DMS153 (cell line): ENCODE results near the gene PHC2.

Experiments
- DNase-seq: peaks from one replicate; lab custom pipeline; 2025; lab: John Stamatoyannopoulos, UW

The PHC2 gene

DNA sequence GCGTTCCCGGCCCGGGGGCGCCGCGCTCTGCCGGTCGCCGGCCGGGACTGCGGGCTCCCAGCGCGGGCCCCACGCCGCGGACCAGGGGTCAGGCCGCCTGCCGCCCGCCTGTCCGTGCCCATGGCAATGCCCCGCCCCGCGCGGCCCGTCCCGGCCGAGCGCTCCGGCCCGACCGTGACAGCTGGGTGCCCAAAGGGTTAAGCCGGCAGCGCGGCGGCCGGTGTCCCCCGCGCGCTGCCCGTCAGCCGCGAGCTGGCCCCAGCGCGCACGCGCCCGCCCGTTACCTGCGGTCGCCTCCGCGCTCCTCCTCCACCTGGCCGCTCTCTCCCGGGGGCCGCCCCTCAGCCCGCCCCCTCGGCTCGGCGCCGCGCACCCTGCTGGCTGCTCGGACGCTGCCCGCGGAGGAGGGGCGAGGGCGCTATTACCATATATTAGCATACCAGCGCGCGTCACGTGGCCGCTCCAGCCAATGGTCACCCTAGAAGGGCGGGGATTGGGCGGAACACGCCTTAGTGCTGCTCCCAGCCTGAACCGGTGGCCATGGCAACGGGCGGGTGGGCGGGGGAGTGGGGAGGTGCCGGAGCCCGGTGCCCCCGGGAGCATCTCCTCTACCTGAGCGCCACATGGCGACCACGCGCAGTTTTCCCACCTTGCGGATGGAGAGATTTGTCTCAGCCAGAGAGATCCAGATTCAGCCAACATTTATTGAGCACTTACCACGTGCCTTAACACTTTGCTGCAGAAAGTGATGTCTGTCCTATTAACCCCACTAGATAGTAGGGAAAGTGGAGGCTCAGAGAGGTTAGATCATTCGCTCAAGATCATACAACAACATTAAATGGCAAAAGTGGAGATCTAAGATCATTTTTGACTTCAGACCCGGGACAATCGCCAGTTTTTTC lies at the start of gene PHC2:
Gene PHC2 (minus strand): TSS at position 404 of the 902 bp plus-strand sequence. CDS start 55,556 bp downstream, outside the sequence.
- peak; percentile 97 for DNase-seq

GRCh38 chr1:33477451-33477850 lies 46.6 kb upstream of the PHC2 start:
- DNase-seq = no peak

DNA sequence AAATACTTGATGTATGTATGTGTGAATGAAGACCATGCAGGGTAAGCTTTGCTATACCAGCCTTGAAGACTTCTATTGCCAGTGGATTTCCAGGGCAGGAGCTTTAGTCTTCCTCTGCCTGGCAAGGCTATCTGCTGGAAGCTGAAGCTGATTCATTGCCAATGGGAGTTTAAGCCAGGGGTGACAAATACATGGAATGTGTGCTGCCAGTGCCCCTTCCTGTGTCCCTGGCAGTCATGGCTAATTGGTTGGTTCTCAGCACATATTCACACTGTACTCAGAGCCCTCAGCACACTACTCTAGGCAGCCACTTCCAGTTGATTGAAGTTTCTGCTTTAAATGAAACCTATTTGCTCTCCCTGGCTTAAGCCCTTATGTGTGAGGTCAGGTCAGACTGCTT lies 43.0 kb upstream of the PHC2 start:
- DNase-seq = no peak

DNA sequence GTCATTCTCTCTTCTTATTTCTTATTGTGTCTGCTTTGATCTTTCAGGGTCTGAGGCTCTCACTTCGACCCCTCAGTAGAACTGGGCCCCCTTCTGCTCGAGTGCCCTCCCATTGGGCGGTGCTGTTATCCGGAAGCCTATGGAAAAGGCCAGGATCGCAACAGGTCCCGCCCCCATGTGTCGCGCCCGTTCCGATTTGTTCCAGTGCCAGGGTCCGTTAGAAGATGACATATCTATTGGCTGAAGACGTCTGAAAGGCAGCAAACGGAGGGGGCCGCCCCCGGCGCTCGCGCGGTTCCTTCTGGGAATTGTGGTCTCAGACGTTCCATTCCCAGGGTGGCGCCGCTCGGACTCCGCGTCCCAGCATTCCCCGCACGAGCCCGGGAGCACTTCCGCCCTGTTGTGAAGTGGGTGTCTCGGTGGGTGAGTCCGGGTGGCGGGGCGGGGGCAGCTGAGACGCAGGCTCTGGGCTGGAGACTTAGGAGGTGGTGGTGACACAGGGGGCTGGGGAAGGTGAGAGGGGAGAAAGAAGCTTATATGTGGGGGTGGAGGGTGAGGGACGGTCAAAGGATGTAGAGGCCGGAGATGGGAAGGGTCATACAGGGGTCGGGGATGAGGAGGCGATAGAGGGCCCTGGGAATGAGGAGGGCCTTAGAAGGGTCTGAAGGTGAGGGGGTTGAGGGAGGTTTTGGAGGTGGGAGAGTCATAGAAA lies 41.5 kb upstream of the PHC2 start, which contains the start of gene ZSCAN20:
Gene ZSCAN20 (plus strand): TSS at position 377 of the 712 bp plus-strand sequence. CDS start 6,644 bp downstream, outside the sequence.
- peak; percentile 100 for DNase-seq

GRCh38 chr1:33471416-33471815 lies 40.5 kb upstream of the PHC2 start:
- no peak for DNase-seq

DNA sequence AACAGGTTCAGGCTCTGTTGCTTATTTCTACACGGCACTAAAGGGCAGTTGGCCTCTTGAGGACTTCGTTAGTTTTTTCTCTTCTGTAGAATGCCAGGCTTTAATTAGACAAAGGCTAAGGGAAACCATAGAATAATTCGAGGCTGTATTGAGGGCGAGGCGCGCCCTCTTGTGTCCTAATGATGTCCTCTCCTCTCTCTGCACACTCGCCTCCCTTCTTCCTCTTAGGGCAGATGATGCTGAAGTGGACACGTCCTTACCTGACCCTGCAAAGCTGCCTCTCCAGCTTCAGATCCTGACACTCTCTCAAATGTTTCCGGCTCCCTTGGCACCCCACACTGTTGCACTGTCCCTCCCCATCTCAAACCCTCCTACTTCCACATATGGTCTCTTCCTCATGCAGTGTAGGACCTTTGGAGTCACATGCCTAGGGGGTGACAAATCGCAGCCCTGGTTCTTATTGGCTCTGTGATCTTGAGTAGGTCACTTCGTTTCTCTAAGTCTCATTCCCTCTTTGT lies 39.7 kb upstream of the PHC2 start:
- peak; percentile 97 for DNase-seq

DNA sequence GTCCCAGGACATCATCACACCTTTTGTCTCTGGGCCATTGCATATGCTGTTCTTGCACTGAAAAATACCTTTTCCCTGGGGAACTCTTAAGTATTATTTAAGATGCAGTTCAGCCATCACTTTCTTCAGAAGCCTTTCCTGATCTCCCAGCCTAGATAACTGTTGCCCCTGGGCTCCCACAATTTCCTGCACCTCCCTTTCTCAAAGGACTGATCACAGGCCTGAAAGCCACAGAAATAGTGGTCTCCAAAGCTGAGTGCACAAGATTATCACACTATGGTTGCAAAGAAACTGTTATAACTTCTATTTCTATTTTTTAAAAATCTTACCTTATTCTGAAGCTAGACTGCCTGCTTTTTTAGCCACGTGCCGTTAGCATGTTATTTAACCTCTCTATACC lies 38.8 kb upstream of the PHC2 start:
- no peak for DNase-seq

DNA sequence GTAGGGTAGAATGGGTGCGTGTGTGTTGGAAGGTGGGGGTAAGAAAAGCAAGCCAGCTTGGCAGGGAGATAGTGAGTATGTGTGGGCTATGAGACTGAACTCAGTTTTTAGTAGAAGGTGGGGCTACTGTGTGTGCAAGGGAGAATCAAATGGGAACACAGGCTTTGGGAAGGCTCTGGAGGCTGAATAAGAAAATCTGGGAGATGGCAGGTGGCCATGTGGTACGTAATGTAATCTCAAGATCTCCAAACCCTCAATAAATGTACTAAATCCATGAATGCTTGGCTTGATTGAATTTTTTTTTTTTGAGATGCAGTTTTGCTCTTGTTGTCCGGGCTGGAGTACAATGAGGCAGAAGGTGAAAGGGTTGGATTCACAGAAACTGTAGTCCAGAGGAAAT lies 38.1 kb upstream of the PHC2 start:
- no peak for DNase-seq

DNA sequence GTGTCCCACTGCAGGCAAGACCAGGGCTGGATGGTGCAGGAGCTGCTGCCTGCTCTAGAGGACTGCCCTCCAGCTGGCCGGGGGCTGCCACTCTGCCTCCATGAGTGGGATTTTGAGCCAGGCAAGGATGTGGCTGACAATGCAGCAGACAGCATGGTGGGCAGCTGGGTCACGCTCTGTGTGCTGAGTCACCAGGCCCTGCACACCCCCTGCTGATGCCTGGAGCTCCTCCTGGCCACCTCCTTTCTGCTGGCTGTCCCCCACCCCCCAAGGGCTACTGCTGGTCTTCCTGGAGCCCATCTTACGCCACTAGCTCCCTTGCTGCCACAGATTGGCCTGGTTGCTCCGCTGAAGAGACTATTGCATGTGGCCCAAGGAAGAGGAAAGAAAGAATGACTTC lies 37.6 kb upstream of the PHC2 start:
- no peak for DNase-seq

GRCh38 chr1:33468011-33468410 lies 37.1 kb upstream of the PHC2 start:
- DNase-seq = no peak

- no peak for DNase-seq
Observed at GRCh38 chr1:33466159-33466558, 35.3 kb upstream of the PHC2 start.

DNA sequence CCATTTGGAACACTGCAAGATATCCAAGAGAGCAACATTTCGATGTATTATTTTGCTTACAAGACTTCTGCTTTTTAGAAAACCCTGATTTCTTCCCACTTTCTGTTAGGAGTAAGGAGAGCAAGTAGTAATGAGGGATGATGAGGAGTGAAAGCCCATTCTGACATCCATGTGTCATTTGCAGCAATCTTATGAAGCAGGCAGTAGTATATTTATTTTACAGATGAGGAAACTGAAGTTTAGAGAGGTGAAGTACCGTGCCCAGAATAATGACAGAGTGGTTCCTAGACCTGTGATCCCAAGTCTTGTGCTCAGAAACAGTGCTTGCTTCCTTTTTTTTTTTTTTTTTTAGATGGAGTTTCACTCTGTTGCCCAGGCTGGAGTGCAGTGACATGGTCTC lies 34.4 kb upstream of the PHC2 start:
- no peak for DNase-seq

GRCh38 chr1:33464552-33464951 lies 33.7 kb upstream of the PHC2 start:
- no peak for DNase-seq

DNA sequence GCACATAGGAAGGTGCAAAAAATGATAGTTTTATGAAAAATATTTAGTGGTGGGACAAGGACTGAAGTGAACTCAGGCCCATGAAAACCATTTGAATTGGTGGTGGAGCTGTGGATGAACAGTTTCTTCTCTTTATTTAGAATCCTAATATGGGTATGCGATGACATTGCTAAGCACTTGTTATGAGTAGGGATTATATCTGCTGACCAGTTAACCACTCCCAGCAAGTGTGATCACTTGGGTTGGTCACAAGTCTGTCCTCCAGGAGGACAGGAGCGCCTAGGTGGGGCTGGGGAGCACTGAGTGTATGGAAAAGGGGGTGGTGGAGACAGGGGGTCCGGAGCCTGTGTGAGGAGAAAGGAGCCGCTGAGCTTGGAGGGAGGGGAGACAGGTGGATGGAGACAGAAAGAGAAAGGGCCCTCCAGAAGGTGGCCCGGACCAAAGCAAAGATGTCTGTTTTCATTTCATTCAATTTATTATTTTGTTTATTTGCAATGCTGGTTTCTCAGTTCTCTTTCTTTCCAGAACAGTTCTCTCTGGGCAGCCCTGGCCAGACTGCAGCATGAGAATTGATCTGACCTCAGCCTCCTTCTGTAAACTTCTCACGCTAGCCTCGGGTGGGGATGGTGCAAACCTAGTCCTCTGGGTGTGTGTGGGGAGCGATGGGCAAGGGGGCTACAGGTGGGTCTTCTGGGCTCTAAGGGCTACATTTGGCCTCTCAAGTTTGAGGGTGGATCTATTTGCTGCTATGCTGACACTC lies 31.7 kb upstream of the PHC2 start:
- DNase-seq = no peak

GRCh38 chr1:33460947-33461629 lies 30.2 kb upstream of the PHC2 start:
- no peak for DNase-seq

GRCh38 chr1:33460144-33460543 lies 29.2 kb upstream of the PHC2 start:
- DNase-seq = peak; percentile 17

- DNase-seq = no peak
Observed at GRCh38 chr1:33459691-33460090, 28.8 kb upstream of the PHC2 start.

GRCh38 chr1:33456502-33456886 lies 25.6 kb upstream of the PHC2 start:
- DNase-seq = no peak

DNA sequence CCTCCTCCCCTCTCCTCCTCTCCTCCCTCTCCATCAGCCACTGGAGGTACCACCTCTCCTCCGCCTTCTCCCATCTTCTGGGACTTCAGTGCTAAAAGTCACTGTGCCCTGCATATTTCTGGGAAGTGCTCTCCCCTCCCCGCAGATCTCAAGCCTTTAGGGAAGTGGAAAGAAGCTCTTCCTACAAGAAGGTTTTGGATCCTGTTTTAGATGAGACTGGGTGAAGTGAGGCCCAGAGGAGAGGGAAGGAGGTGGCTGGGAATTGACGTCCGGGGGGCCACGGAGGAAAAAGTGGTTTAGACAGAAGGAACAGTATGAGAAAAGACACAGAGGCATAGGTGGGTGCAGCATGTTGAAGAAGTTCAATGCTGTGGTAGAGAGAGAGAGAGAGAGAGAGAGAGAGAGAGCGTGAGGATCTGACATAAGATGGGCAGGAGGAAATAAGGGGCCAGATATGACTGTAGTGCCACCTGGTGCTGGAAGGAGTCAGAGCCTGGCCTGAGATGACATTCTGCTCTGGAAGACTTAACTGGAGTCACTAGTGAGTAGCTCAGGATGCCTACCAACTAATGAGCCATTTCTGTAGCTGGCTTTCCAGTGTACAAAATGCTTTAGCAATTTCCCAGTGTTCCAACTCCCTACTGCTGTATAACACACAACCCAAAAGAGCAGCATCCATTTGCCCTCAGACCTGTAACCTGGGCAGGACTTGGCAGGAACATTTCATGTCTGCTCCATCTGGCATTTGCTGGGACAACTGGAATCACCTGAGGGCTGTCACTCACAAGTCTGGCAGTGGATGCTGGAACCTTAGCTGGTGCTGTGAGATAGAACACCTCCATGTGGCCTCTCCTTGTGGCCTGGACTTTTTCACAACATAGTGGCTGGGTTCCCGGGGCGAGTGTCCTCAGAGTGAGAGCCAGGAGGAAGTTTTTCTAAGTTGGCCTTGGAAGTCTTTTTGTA lies 24.9 kb upstream of the PHC2 start:
- DNase-seq = peak; percentile 68

DNA sequence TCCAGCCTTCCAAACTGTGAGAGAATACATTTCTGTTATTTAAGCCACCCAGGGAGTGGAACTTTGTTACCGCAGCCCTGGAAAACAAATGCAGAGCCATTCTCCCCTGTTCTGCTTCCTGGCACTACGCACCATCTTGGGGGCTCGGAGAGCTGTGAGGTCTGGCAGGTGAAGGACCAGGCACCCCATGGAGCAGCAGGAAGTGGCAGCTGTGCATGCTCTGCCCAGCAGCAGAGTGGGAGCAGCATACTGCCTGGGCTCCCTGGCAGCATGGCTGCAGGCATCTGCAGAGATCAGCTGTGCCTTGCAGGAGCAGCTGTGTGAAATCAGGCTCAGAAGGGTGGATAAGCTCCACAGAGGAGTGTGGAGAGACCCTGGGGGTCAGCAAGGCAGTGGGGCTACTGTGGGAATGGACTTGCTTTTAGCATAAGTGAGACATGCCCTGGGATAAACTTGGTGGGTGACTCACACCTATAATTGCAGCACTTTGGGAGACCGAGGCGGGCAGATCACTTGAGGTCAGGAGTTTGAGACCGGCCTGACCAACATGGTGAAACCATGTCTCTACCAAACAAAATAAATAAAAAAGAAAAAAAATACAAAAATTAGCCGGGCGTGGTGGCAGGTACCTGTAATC lies 23.9 kb upstream of the PHC2 start:
- no peak for DNase-seq
